Measurements from ENCODE around the gene NR2F2. TPM values are rescaled to one million over a fixed set of nuclear protein-coding genes. Genes with fewer than 3 reads are reported as not detected.

Gene NR2F2
- total RNA-seq, 4 donors from 2014 or later = 3.9 to 14.0 (median 6.5) TPM

DNA sequence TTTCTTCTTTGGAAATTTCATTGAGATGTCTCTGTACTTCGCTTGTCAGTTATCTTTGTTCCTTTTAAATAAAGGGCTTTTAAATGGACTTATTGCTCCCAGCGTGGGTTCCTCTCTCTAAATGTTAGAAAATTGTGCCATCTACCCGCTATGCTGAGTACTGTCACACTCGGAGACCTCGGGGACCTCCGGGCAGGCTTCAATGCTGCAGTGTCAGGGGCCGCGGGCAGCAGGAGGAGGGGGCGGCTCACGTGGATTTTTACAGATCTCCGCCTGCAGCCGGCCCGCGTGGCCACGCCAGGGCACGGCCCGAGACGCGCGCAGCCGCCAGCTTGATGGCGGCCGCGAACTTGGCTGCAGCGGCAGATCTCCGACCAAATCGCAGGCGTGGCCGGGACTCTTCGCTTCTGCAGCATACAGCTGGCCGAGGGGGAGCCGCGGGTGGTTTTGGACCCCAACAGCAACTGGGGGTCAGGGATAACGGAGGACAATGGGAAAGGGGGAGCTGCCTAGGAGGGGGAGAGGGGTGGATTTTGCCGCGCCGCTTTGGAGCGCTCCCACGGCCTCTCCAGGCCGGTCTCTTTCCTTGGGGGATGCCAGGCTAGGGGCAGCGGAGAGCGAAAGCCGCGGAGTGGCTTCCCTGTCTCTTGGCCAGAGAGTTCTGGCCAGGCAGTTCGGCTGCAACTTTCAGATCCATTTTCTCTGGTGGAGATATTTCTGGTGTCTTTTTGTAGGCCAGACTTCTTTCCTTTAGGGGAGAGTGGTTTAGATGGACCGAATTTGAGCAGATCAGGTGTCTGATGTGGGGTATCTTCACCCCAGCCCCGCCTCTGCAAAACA is 15.3 kb downstream of the NR2F2 start:
- DNase-seq (ENCODE audit: low spot score in 2 of 2) = peak; percentile 62 to 91
- intact Hi-C loops (cut with DNase I; ENCODE audit: low total_unique reads) = no loop called here
- peak overlapping the region; percentile 10 for H3K4me3 ChIP-seq (ENCODE audit: low read depth, poor library complexity, severe bottlenecking)
- WGBS, 2 donors = 10 to 16% methylated on average over 35 to 47 of the region's 47 CpGs
- TF ChIP-seq, protein P1, sequence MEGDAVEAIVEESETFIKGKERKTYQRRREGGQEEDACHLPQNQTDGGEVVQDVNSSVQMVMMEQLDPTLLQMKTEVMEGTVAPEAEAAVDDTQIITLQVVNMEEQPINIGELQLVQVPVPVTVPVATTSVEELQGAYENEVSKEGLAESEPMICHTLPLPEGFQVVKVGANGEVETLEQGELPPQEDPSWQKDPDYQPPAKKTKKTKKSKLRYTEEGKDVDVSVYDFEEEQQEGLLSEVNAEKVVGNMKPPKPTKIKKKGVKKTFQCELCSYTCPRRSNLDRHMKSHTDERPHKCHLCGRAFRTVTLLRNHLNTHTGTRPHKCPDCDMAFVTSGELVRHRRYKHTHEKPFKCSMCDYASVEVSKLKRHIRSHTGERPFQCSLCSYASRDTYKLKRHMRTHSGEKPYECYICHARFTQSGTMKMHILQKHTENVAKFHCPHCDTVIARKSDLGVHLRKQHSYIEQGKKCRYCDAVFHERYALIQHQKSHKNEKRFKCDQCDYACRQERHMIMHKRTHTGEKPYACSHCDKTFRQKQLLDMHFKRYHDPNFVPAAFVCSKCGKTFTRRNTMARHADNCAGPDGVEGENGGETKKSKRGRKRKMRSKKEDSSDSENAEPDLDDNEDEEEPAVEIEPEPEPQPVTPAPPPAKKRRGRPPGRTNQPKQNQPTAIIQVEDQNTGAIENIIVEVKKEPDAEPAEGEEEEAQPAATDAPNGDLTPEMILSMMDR (IDR thresholded peaks at IDR 0.05) = no peak
- TF ChIP-seq POLR2A (IDR thresholded peaks at IDR 0.05) = no peak

DNA sequence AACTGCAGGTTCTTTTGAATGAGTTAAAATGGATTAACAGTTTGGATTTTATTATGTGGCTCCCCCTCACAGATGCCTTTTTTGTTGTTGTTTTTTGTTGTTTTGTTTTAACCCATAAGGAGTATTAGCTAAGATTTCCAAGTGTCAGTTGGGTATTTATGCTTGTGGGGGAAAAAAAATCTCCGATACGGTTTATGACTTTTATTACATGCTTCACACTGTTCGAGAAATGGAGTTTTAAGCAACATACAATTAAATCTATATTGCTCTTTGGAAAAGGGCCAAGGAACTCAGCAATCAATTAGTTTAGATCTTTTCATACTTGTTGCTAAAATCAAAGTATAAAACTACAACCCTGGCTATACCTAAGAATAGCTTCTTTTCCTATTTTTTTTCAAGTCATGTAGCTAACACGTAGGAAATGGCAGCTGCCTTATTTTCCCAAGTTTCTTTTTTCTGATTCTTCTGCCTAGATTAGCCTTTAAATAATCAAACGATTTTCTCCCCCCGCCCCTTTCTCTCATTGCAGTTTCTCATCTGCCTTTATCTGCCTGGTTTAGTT is 16.0 kb downstream of the NR2F2 start:
- WGBS, 2 donors = 59 to 62% methylated on average over 6 of the region's 6 CpGs
- intact Hi-C loops (cut with DNase I; ENCODE audit: low total_unique reads) = no loop called here
- no peak for DNase-seq (ENCODE audit: low spot score in 2 of 2)
- H3K4me3 ChIP-seq (ENCODE audit: low read depth, poor library complexity, severe bottlenecking) = no peak overlapping the region
- no peak for TF ChIP-seq POLR2A (IDR thresholded peaks at IDR 0.05)
- TF ChIP-seq, protein P1 (IDR thresholded peaks at IDR 0.05) = no peak

DNA sequence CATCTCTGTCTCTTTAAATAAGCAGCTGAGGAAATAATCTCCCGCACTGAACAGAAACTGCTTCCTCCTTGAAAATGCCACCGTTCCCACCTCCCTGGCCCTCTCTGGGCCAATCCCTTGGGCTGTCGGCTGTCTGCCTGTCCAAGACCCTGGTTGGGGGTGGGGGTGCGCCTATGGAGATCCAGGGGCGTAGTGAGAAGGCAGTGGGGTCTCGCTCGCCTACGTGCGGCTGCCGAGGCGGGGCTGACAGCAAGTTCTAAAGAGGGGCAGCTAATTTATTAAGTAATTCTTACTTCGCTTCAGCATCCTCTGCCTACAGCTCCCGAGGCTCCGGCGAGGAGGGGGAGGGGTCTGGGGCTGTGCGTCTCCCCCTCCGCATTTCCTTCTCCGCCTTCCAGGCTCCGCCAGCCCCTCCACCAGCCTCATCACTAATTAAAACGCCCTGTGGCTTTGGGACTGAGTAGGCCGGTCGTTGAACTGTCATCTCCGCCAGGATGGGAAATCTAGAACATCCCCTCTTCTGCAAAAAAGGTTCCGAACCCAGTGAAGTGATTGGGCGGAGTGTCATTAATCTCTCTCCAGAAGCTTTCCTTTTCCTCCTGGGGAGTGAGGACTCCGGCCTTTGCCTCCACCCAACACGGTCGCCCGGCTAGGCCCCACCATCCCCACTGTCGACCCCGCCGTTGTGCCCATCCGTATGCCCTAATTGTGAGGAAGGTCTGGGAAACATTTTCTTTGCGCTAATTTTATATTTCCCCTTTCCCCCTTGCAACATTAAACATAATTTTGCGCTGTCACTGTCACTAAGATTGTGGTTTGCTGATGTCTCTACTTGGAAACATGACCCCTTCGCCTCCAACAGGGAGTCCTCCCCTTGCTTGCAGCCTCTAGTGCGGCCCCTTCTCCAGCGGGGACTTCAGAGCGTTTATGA is 16.9 kb downstream of the NR2F2 start:
- DNase-seq (ENCODE audit: low spot score in 2 of 2) = peak in 1 of 2 donors; percentile 85
- TF ChIP-seq POLR2A (IDR thresholded peaks at IDR 0.05) = no peak
- TF ChIP-seq, protein P1 (IDR thresholded peaks at IDR 0.05) = no peak
- no peak overlapping the region for H3K4me3 ChIP-seq (ENCODE audit: low read depth, poor library complexity, severe bottlenecking)
- WGBS, 2 donors = 66 to 76% methylated on average over 39 of the region's 39 CpGs
- intact Hi-C loops (cut with DNase I; ENCODE audit: low total_unique reads) = no loop called here

DNA sequence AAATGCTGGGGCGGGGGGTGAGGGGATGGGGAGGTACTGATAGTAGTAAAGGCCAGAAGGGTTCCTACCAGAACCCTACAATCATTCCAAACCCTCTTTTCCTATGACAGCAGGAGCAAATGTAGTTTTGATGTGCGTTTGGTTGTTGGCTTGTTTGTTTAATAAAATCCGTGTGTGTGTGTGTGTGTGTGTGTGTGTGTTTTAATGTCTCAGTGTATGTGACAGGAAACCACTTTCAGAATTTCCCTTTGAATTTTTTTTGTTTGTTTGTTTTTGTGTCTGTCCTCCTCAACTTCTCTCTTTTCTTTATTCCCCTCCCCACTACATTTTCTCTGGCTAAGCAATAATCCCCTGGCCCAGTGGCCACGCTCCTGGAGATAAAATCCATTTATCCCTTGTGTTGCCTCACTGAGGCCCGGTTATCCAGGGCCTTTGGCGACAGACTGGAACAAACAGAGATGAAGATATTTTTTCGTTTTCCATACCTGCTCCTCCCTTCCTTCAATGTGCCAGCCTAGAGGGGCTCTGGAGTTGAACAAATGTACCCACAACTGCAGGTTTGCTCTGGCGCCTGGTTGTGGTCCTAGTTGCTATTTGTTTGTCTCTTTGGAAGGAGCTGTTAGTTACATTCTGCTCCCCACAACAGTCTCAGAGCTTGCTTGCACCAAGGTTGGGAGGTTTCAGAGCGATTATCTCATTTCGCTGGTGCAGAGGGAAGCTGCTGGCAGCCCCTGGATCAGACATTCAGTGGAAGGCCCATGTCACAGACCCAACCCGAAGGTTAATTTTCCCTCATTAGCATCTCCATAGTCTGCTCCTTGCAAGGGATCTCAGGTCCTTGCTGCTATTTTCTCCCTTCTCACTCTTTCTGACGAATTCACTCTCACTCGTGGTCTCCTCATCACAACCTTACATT is 17.9 kb downstream of the NR2F2 start:
- H3K4me3 ChIP-seq (ENCODE audit: low read depth, poor library complexity, severe bottlenecking) = no peak overlapping the region
- TF ChIP-seq, protein P1 (IDR thresholded peaks at IDR 0.05) = no peak
- peak in 1 of 2 donors; percentile 32 for DNase-seq (ENCODE audit: low spot score in 2 of 2)
- 68 to 74% methylated on average over 13 of the region's 13 CpGs for WGBS, 2 donors
- intact Hi-C loops (cut with DNase I; ENCODE audit: low total_unique reads) = no loop called here

All from lower leg skin (tissue), 4 donors.